Stromal cell of bone marrow (primary cell): ENCODE measurements around the gene SPATA31C2.
"Not testable (repeated sequence)": the region's sequence is repeated elsewhere in the genome, so short reads cannot be mapped to it uniquely, and the experiment has no call there.

ENCODE experiments used
- DNase-seq: peaks from one replicate; pipeline ENCODE4 v3.0.0-alpha.2; 2012; ENCODE audit warnings: low read depth

The SPATA31C2 gene

GRCh38 chr9:88138375-88138774 is at the start of gene SPATA31C2:
Gene SPATA31C2 (minus strand): TSS chr9:88138475. CDS start chr9:88138446, 29 bp downstream.
- not testable (repeated sequence) for DNase-seq

GRCh38 chr9:88187631-88188030 is 49.4 kb upstream of the SPATA31C2 start:
- DNase-seq = peak; percentile 18

GRCh38 chr9:88186495-88187110 is 48.3 kb upstream of the SPATA31C2 start:
- DNase-seq = no peak

- no peak for DNase-seq
These were observed 46.7 kb upstream of the SPATA31C2 start for GRCh38 chr9:88184976-88185375.

GRCh38 chr9:88183798-88184495 is 45.7 kb upstream of the SPATA31C2 start:
- DNase-seq = no peak

- DNase-seq = no peak
These were observed 44.2 kb upstream of the SPATA31C2 start for GRCh38 chr9:88182501-88182900.

- no peak for DNase-seq
These were observed 41.9 kb upstream of the SPATA31C2 start for GRCh38 chr9:88180081-88180765.

- DNase-seq = no peak
These were observed 40.8 kb upstream of the SPATA31C2 start for GRCh38 chr9:88179062-88179521.

- no peak for DNase-seq
These were observed 40.4 kb upstream of the SPATA31C2 start for GRCh38 chr9:88178641-88179040.

- no peak for DNase-seq
These were observed 39.1 kb upstream of the SPATA31C2 start for GRCh38 chr9:88177371-88177770.

GRCh38 chr9:88174324-88174723 is 36.0 kb upstream of the SPATA31C2 start:
- no peak for DNase-seq

GRCh38 chr9:88173378-88173999 is 35.2 kb upstream of the SPATA31C2 start:
- DNase-seq = peak; percentile 56

- DNase-seq = no peak
These were observed 31.4 kb upstream of the SPATA31C2 start for GRCh38 chr9:88169700-88170099.

- DNase-seq = no peak
These were observed 30.3 kb upstream of the SPATA31C2 start for GRCh38 chr9:88168564-88168963.

GRCh38 chr9:88166660-88167059 is 28.4 kb upstream of the SPATA31C2 start:
- DNase-seq = no peak

GRCh38 chr9:88164850-88165249 is 26.6 kb upstream of the SPATA31C2 start:
- no peak for DNase-seq

- no peak for DNase-seq
These were observed 22.9 kb upstream of the SPATA31C2 start for GRCh38 chr9:88161144-88161543.

- DNase-seq = no peak
These were observed 5.8 kb upstream of the SPATA31C2 start for GRCh38 chr9:88143957-88144625.

GRCh38 chr9:88143179-88143578 is 4.9 kb upstream of the SPATA31C2 start:
- DNase-seq = no peak

GRCh38 chr9:88133552-88133951 is 4.7 kb downstream of the SPATA31C2 start:
- DNase-seq = not testable (repeated sequence)

- not testable (repeated sequence) for DNase-seq
These were observed 8.7 kb downstream of the SPATA31C2 start for GRCh38 chr9:88129556-88129955.

- not testable (repeated sequence) for DNase-seq
These were observed 10.5 kb downstream of the SPATA31C2 start for GRCh38 chr9:88127700-88128300.
